SJCRH30 (cell line): ENCODE results near the gene CENPO. TPM values are rescaled to one million over a fixed set of nuclear protein-coding genes. Genes with fewer than 3 reads are reported as not detected.

ENCODE experiments used
- DNase-seq, 2 experiments: peaks; one replicate each; pipeline ENCODE4 v3.0.0-alpha.2; 2015 to 2020
- H3K27ac ChIP-seq: fragments of 250-450 bp; sonication (Bioruptor Pico); 2 replicates; pipeline ENCODE4 v1.5.1; 2020; ENCODE audit warnings: mild to moderate bottlenecking, moderate library complexity
- H3K27me3 ChIP-seq: fragments of 250-450 bp; sonication (Bioruptor Pico); 2 replicates; pipeline ENCODE4 v1.5.1; 2020; ENCODE audit warnings: mild to moderate bottlenecking, moderate library complexity
- H3K36me3 ChIP-seq: fragments of 250-450 bp; sonication (Bioruptor Pico); 2 replicates; pipeline ENCODE4 v1.5.1; 2020; ENCODE audit warnings: mild to moderate bottlenecking, moderate library complexity
- H3K4me1 ChIP-seq: fragments of 250-450 bp; sonication (Bioruptor Pico); 2 replicates; pipeline ENCODE4 v1.5.1; 2020; ENCODE audit warnings: mild to moderate bottlenecking, moderate library complexity
- H3K4me3 ChIP-seq: fragments of 250-450 bp; sonication (Bioruptor Pico); 2 replicates; pipeline ENCODE4 v1.5.1; 2020; ENCODE audit warnings: mild to moderate bottlenecking, moderate library complexity
- H3K9me3 ChIP-seq: fragments of 250-450 bp; sonication (Bioruptor Pico); replicated peaks from 2 replicates; pipeline ENCODE4 v1.5.1; 2020; ENCODE audit warnings: mild to moderate bottlenecking, moderate library complexity
- total RNA-seq: library from RNA; depleted of rRNA; stranded (reverse); fragments of >200 nt; shearing (Covaris generic); gene quantifications from 2 replicates; pipeline ENCODE4 v1.2.3, GENCODE V29; 2014

Gene CENPO
- total RNA-seq, 1 experiment from 2014 or later = 129 TPM

GRCh38 chr2:24844023-24844685 lies 50.9 kb downstream of the CENPO start:
- Histone ChIP-seq H3K27me3 (no peaks in the 10 kb centered on the region), H3K27ac (no peak overlapping the region), H3K9me3 (0 out of 2 replicates have a peak, but pooled peaks cover 4% of the 10 kb centered on the region), H3K4me3 (no peak overlapping the region), H3K4me1 (no peaks in the 10 kb centered on the region), H3K36me3 (peaks cover 27% of the 10 kb centered on the region)
- no peak for DNase-seq

GRCh38 chr2:24845691-24846090 lies 52.5 kb downstream of the CENPO start:
- H3K9me3 ChIP-seq = 0 out of 2 replicates have a peak, but pooled peaks cover 4% of the 10 kb centered on the region
- DNase-seq = no peak
- H3K27ac ChIP-seq = no peak overlapping the region

GRCh38 chr2:24850944-24851343 lies 57.7 kb downstream of the CENPO start:
- peaks cover 33% of the 10 kb centered on the region for H3K36me3 ChIP-seq
- no peaks in the 10 kb centered on the region for H3K27me3 ChIP-seq
- no peak overlapping the region for H3K4me3 ChIP-seq
- 0 out of 2 replicates have a peak, but pooled peaks cover 4% of the 10 kb centered on the region for H3K9me3 ChIP-seq
- no peak overlapping the region for H3K27ac ChIP-seq
- no peak for DNase-seq
- H3K4me1 ChIP-seq = peaks cover 6% of the 10 kb centered on the region

More at GRCh38 chr2:24845691-24846090, 52.5 kb downstream of the CENPO start:
- Histone ChIP-seq H3K27me3 (no peaks in the 10 kb centered on the region), H3K4me1 (no peaks in the 10 kb centered on the region), H3K36me3 (peaks cover 28% of the 10 kb centered on the region), H3K4me3 (no peak overlapping the region)

- DNase-seq = no peak
- H3K9me3 ChIP-seq = 0 out of 2 replicates have a peak, but pooled peaks cover 4% of the 10 kb centered on the region
- no peak overlapping the region for H3K27ac ChIP-seq
These were observed 58.8 kb downstream of the CENPO start for GRCh38 chr2:24852026-24852425.

DNA sequence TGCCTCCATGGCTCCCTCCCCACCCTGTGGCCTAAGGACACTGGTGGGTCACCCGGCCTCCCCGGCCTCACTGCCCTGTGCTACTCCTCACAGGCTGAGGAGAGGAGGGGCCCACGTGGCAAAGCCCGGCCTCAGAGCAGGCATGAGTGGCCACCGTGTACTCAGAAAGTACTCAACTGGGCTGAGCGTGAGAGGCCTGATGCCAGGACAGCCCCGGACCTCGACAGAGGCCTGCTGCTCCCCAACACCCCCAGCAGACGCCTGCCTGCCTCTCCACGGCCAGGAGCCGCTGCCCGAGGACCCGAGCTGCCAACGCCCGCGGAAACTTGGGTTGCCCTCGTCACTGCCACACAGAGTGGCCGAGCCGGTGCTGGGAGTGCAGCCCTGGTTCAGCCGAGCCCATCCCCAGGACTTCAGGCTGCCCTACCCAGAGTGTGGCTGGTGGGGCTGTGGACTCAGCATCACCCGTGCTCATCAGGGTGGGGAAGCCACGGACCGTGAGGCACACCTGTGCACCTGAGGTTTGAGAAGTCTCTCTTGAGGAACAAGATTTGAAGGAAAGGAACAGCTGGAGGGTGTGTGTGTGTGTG lies 59.3 kb downstream of the CENPO start:
- Histone ChIP-seq H3K27ac (no peak overlapping the region), H3K36me3 (peaks cover 27% of the 10 kb centered on the region), H3K27me3 (no peaks in the 10 kb centered on the region), H3K9me3 (0 out of 2 replicates have a peak, but pooled peaks cover 4% of the 10 kb centered on the region), H3K4me3 (no peak overlapping the region), H3K4me1 (peaks cover 10% of the 10 kb centered on the region)
- DNase-seq = no peak

More at GRCh38 chr2:24852026-24852425, 58.8 kb downstream of the CENPO start:
- Histone ChIP-seq H3K27me3 (no peaks in the 10 kb centered on the region), H3K4me3 (no peak overlapping the region), H3K4me1 (peaks cover 10% of the 10 kb centered on the region), H3K36me3 (peaks cover 31% of the 10 kb centered on the region)

GRCh38 chr2:24853046-24853445 lies 59.8 kb downstream of the CENPO start:
- H3K4me1 ChIP-seq = peaks cover 10% of the 10 kb centered on the region
- no peaks in the 10 kb centered on the region for H3K27me3 ChIP-seq
- H3K27ac ChIP-seq = no peak overlapping the region
- H3K36me3 ChIP-seq = peaks cover 27% of the 10 kb centered on the region
- no peak for DNase-seq
- no peak overlapping the region for H3K4me3 ChIP-seq
- 0 out of 2 replicates have a peak, but pooled peaks cover 4% of the 10 kb centered on the region for H3K9me3 ChIP-seq

DNA sequence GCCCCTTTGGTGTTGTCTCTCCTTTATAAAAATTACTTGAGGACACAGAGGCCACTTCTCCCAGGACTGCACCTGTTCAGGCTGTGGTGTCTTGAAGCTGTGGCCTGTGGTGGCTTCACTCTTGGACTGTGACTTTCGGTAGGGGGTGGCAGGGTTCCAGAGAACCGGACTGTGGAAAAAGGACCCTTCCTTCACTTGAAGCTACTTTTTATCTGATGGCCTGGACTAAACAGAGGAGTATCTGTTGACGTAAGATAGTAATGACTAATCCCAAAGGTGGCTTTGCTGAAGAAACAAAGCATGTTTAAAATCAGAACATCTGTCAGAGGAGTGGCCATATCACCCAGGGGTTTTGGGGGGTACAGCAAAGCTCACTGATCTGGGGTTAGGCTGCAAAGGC lies 60.8 kb downstream of the CENPO start:
- no peak overlapping the region for H3K4me3 ChIP-seq
- no peaks in the 10 kb centered on the region for H3K27me3 ChIP-seq
- no peaks in the 10 kb centered on the region for H3K9me3 ChIP-seq
- DNase-seq = no peak
- H3K36me3 ChIP-seq = peaks cover 24% of the 10 kb centered on the region
- no peak overlapping the region for H3K27ac ChIP-seq
- peaks cover 10% of the 10 kb centered on the region for H3K4me1 ChIP-seq

- Histone ChIP-seq H3K36me3 (peaks cover 24% of the 10 kb centered on the region), H3K27ac (no peak overlapping the region), H3K9me3 (no peaks in the 10 kb centered on the region), H3K4me3 (no peak overlapping the region), H3K27me3 (no peaks in the 10 kb centered on the region), H3K4me1 (peaks cover 10% of the 10 kb centered on the region)
- DNase-seq = no peak
These were observed 61.9 kb downstream of the CENPO start for GRCh38 chr2:24855022-24855622.

GRCh38 chr2:24855726-24856125 lies 62.5 kb downstream of the CENPO start:
- H3K4me1 ChIP-seq = peaks cover 10% of the 10 kb centered on the region
- peaks cover 23% of the 10 kb centered on the region for H3K36me3 ChIP-seq
- H3K27me3 ChIP-seq = no peaks in the 10 kb centered on the region
- DNase-seq = peak; percentile 59 to 73
- no peaks in the 10 kb centered on the region for H3K9me3 ChIP-seq
- no peak overlapping the region for H3K4me3 ChIP-seq
- H3K27ac ChIP-seq = no peak overlapping the region

- Histone ChIP-seq H3K36me3 (peaks cover 16% of the 10 kb centered on the region), H3K4me1 (peaks cover 10% of the 10 kb centered on the region), H3K27me3 (no peaks in the 10 kb centered on the region), H3K4me3 (no peak overlapping the region), H3K9me3 (no peaks in the 10 kb centered on the region), H3K27ac (no peak overlapping the region)
- DNase-seq = no peak
These were observed 63.6 kb downstream of the CENPO start for GRCh38 chr2:24856791-24857211.

DNA sequence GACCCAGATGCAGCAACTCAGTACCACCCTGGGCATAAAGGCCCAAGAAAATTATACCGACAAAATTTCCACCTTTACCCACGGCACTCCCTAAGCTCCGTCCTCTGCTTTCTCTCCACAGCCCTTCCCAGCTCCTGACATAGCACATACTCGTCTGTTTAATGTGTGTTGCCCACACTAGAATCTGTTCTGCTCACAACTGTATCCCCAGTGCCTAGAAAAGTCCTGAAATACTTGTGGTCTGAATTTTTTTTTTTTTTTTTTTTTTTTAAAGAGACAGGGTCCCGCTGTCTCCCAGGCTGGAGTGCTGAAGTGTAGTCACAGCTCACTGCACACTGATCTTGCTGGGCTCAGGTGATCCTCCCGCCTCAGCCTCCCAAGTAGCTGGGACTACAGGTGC lies 64.5 kb downstream of the CENPO start:
- Histone ChIP-seq H3K9me3 (no peaks in the 10 kb centered on the region), H3K27me3 (no peaks in the 10 kb centered on the region), H3K4me3 (no peak overlapping the region), H3K36me3 (peaks cover 11% of the 10 kb centered on the region), H3K27ac (no peak overlapping the region), H3K4me1 (peaks cover 10% of the 10 kb centered on the region)
- DNase-seq = no peak

- Histone ChIP-seq H3K27ac (no peak overlapping the region), H3K9me3 (no peaks in the 10 kb centered on the region), H3K27me3 (no peaks in the 10 kb centered on the region), H3K4me3 (no peak overlapping the region), H3K4me1 (peaks cover 10% of the 10 kb centered on the region), H3K36me3 (peaks cover 8% of the 10 kb centered on the region; the same call in 1 of the 2 replicates)
- DNase-seq = no peak
These were observed 65.8 kb downstream of the CENPO start for GRCh38 chr2:24858996-24859395.

GRCh38 chr2:24859968-24860600 lies 66.9 kb downstream of the CENPO start:
- DNase-seq = no peak
- Histone ChIP-seq H3K9me3 (no peaks in the 10 kb centered on the region), H3K27ac (no peak overlapping the region), H3K4me3 (no peak overlapping the region), H3K27me3 (no peaks in the 10 kb centered on the region), H3K4me1 (peaks cover 10% of the 10 kb centered on the region), H3K36me3 (peaks cover 12% of the 10 kb centered on the region)

- Histone ChIP-seq H3K4me1 (peaks cover 8% of the 10 kb centered on the region; the same call in 1 of the 2 replicates), H3K9me3 (no peaks in the 10 kb centered on the region), H3K4me3 (no peak overlapping the region), H3K36me3 (peaks cover 12% of the 10 kb centered on the region), H3K27me3 (no peaks in the 10 kb centered on the region), H3K27ac (no peak overlapping the region)
- no peak for DNase-seq
These were observed 67.4 kb downstream of the CENPO start for GRCh38 chr2:24860631-24861030.

- Histone ChIP-seq H3K27me3 (no peaks in the 10 kb centered on the region), H3K27ac (no peak overlapping the region), H3K4me3 (no peak overlapping the region), H3K9me3 (no peaks in the 10 kb centered on the region), H3K36me3 (peaks cover 11% of the 10 kb centered on the region), H3K4me1 (no peaks in the 10 kb centered on the region; the same call in 1 of the 2 replicates)
- DNase-seq = no peak
These were observed 68.3 kb downstream of the CENPO start for GRCh38 chr2:24861500-24861899.
